ENCODE data around the gene MTMR3.

DNA sequence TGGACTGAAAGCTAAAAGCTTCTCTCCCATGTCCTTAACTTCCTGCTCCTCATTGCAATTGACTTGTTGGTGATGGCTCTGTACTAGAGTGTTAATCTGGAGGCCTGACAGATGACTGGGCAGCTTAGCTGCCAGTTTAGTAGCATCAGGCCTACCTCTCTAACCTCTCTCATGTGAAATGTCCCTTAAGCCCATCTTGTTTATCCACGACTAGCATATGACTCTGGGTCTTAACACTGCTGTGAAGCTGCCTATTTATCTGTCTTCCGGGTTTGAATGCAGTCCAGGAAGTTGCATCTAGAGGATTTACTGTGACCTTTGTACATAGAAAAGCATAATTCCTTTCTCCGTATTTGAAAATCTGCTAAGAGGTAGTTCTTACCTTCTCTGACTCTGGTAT, 112.0 kb downstream of the MTMR3 start:
- TF ChIP-seq EP300 (IDR thresholded peaks at IDR 0.05; ENCODE audit: borderline replicate concordance in 1 of 2, low read depth in 2 of 2, low read length in 2 of 2) = no peak
- TF ChIP-seq JUN (IDR thresholded peaks at IDR 0.05; ENCODE audit: low read depth, low read length) = no peak
- TF ChIP-seq POLR2A (IDR thresholded peaks at IDR 0.05; ENCODE audit: control extremely low read depth in 1 of 2, low read depth in 2 of 2, low read length in 2 of 2) = no peak
- no peak for TF ChIP-seq EZH2 (IDR thresholded peaks at IDR 0.05; ENCODE audit: low read depth, low read length, severe bottlenecking)
- TF ChIP-seq, protein P1, sequence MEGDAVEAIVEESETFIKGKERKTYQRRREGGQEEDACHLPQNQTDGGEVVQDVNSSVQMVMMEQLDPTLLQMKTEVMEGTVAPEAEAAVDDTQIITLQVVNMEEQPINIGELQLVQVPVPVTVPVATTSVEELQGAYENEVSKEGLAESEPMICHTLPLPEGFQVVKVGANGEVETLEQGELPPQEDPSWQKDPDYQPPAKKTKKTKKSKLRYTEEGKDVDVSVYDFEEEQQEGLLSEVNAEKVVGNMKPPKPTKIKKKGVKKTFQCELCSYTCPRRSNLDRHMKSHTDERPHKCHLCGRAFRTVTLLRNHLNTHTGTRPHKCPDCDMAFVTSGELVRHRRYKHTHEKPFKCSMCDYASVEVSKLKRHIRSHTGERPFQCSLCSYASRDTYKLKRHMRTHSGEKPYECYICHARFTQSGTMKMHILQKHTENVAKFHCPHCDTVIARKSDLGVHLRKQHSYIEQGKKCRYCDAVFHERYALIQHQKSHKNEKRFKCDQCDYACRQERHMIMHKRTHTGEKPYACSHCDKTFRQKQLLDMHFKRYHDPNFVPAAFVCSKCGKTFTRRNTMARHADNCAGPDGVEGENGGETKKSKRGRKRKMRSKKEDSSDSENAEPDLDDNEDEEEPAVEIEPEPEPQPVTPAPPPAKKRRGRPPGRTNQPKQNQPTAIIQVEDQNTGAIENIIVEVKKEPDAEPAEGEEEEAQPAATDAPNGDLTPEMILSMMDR (IDR thresholded peaks at IDR 0.05; ENCODE audit: control extremely low read depth in 1 of 3, insufficient read depth in 1 of 3, low read depth in 1 of 3, low read length in 3 of 3) = no peak
- TF ChIP-seq, protein P2, sequence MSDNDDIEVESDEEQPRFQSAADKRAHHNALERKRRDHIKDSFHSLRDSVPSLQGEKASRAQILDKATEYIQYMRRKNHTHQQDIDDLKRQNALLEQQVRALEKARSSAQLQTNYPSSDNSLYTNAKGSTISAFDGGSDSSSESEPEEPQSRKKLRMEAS (IDR thresholded peaks at IDR 0.05) = no peak
- no peak for TF ChIP-seq BRCA1 (IDR thresholded peaks at IDR 0.05; ENCODE audit: low read depth, low read length)
- no peak for TF ChIP-seq POLR2AphosphoS5 (IDR thresholded peaks at IDR 0.05; ENCODE audit: low read depth, low read length)
- no peak for TF ChIP-seq RAD21 (IDR thresholded peaks at IDR 0.05 in 1 of 2, conservative IDR thresholded peaks at IDR 0.05 in 1 of 2; ENCODE audit: low read depth in 2 of 2, low read length in 2 of 2)
- no peak for TF ChIP-seq CHD1 (IDR thresholded peaks at IDR 0.05; ENCODE audit: low read depth, low read length)
- TF ChIP-seq, protein P3, sequence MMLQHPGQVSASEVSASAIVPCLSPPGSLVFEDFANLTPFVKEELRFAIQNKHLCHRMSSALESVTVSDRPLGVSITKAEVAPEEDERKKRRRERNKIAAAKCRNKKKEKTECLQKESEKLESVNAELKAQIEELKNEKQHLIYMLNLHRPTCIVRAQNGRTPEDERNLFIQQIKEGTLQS (IDR thresholded peaks at IDR 0.05; ENCODE audit: insufficient read depth, low read depth, low read length) = no peak
